ENCODE results near the gene UGT1A10. TPM values are rescaled to one million over a fixed set of nuclear protein-coding genes. Genes with fewer than 3 reads are reported as not detected.

Gene UGT1A10
- total and polyA plus RNA-seq, 2 donors (not counting 3 experiments of a cell fraction or from before 2014, with no cell fraction given), result not detected

GRCh38 chr2:233811732-233812131 lies 175.5 kb downstream of the UGT1A10 start:
- Histone ChIP-seq H3K9ac (replicated peaks; ENCODE audit: extremely low read depth, insufficient read depth, low read length) (no peak overlapping the region), H3K27me3 (ENCODE audit: control insufficient read depth in 2 of 2, insufficient read depth in 2 of 2, low read length in 2 of 2) (peaks cover 0 to 1% of the 10 kb centered on the region in 2 experiments), H2AFZ (ENCODE audit: low read depth, low read length) (no peak overlapping the region), H3K36me3 (ENCODE audit: control insufficient read depth in 2 of 2, extremely low read depth in 1 of 2, insufficient read depth in 2 of 2, low read length in 2 of 2) (no peaks in the 10 kb centered on the region), H4K20me1 (replicated peaks; ENCODE audit: control insufficient read depth, extremely low read depth, insufficient read depth, low read length) (no peaks in the 10 kb centered on the region), H3K4me2 (ENCODE audit: insufficient read depth, low read length) (no peak overlapping the region), H3K4me3 (replicated peaks in 1 of 3; ENCODE audit: insufficient read depth in 1 of 3, low read depth in 1 of 3, low read length in 3 of 3) (no peak overlapping the region), H3K9me1 (replicated peaks; ENCODE audit: control insufficient read depth, extremely low read depth, insufficient read depth, low read length) (no peaks in the 10 kb centered on the region), H3K79me2 (ENCODE audit: control insufficient read depth, insufficient read depth, low read length) (no peaks in the 10 kb centered on the region), H3K9me3 (replicated peaks; ENCODE audit: control insufficient read depth, insufficient read depth, low read length) (no peaks in the 10 kb centered on the region), H3K4me1 (ENCODE audit: control insufficient read depth, extremely low read depth, insufficient read depth, low read length) (no peaks in the 10 kb centered on the region), H3K27ac (ENCODE audit: insufficient read depth, low read depth, low read length) (no peak overlapping the region)
- intact Hi-C loops (cut with micrococcal nuclease), result no loop called here
- ChIA-PET CTCF (no interaction called here), POLR2A (no interaction called here)
- no peak for DNase-seq (ENCODE audit: low read depth, low spot score)
- FAIRE-seq, result no peak
- BruUV-seq (replicated peaks), result no TSS peak
- TF ChIP-seq JUN (IDR thresholded peaks at IDR 0.05; ENCODE audit: borderline replicate concordance, insufficient read depth, insufficient read length, low read depth) (no peak), POLR2A (IDR thresholded peaks at IDR 0.05; ENCODE audit: low read depth, low read length) (no peak), MYC (IDR thresholded peaks at IDR 0.05; ENCODE audit: low read depth, low read length) (no peak), EZH2 (IDR thresholded peaks at IDR 0.05; ENCODE audit: borderline replicate concordance, low read depth, low read length, severe bottlenecking) (no peak), FOS (IDR thresholded peaks at IDR 0.05; ENCODE audit: borderline replicate concordance, insufficient read depth, low read length) (no peak), MAX (IDR thresholded peaks at IDR 0.05; ENCODE audit: insufficient read depth, insufficient read length) (no peak), POLR2AphosphoS5 (IDR thresholded peaks at IDR 0.05; ENCODE audit: insufficient read depth, low read depth, low read length) (no peak), CTCF (IDR thresholded peaks at IDR 0.05; ENCODE audit: extremely low read depth in 1 of 2, insufficient read depth in 1 of 2, low read depth in 1 of 2, low read length in 2 of 2) (no peak), GATA2 (IDR thresholded peaks at IDR 0.05; ENCODE audit: insufficient read depth, insufficient read length, low read depth, low read length) (no peak)
- dilution Hi-C loops (cut with MboI; ENCODE audit: extremely low pct_ligation_motif_present, low sequenced_read_pairs), result no loop called here
